OCI-LY3 (cell line): Measurements from ENCODE around the gene COL9A1.

Experiments used
- EZH2phosphoT487 ChIP-seq: fragments of 200-600 bp; shearing (Covaris generic); IDR thresholded peaks from 2 replicates; pipeline ENCODE4 v1.6.1; 2018; ENCODE audit warnings: antibody characterized with exemption, mixed run types, low read depth
- TF ChIP-seq, protein P1 (sequence below): fragments of 200-600, 300-600 bp; sonication (generic); IDR thresholded peaks from 2 replicates; pipeline ENCODE4 v1.5.1; 2014; ENCODE audit warnings: antibody characterized with exemption, low read length, low read depth

DNA sequence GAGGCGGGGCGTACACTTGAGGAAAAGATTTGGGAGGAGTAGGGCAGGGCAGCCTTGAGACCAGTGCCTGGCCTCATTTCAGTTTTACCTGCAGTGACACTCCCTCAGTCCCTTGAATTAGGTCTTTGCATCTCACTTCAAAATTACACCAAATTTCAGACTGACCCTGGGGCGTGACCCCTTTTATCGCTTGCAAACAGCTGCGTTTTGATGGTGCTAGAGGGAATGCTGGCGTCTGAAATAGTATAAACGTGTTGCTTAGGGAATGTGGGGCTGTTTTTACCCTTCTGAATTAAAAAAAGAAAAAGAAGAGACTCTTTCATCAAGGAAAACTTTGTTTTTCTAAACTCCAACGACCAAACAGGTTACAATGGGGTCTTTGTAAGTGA, 21.0 kb downstream of the COL9A1 start:
- TF ChIP-seq, protein P1, sequence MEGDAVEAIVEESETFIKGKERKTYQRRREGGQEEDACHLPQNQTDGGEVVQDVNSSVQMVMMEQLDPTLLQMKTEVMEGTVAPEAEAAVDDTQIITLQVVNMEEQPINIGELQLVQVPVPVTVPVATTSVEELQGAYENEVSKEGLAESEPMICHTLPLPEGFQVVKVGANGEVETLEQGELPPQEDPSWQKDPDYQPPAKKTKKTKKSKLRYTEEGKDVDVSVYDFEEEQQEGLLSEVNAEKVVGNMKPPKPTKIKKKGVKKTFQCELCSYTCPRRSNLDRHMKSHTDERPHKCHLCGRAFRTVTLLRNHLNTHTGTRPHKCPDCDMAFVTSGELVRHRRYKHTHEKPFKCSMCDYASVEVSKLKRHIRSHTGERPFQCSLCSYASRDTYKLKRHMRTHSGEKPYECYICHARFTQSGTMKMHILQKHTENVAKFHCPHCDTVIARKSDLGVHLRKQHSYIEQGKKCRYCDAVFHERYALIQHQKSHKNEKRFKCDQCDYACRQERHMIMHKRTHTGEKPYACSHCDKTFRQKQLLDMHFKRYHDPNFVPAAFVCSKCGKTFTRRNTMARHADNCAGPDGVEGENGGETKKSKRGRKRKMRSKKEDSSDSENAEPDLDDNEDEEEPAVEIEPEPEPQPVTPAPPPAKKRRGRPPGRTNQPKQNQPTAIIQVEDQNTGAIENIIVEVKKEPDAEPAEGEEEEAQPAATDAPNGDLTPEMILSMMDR = no peak
- TF ChIP-seq EZH2phosphoT487 = no peak
